ENCODE measurements around the gene TMTC1.
A peak's percentile ranks its signal among the peaks of the same experiment; 100 is the strongest.
"Not testable (repeated sequence)": the region's sequence is repeated elsewhere in the genome, so short reads cannot be mapped to it uniquely, and the experiment has no call there.

Gene TMTC1

DNA sequence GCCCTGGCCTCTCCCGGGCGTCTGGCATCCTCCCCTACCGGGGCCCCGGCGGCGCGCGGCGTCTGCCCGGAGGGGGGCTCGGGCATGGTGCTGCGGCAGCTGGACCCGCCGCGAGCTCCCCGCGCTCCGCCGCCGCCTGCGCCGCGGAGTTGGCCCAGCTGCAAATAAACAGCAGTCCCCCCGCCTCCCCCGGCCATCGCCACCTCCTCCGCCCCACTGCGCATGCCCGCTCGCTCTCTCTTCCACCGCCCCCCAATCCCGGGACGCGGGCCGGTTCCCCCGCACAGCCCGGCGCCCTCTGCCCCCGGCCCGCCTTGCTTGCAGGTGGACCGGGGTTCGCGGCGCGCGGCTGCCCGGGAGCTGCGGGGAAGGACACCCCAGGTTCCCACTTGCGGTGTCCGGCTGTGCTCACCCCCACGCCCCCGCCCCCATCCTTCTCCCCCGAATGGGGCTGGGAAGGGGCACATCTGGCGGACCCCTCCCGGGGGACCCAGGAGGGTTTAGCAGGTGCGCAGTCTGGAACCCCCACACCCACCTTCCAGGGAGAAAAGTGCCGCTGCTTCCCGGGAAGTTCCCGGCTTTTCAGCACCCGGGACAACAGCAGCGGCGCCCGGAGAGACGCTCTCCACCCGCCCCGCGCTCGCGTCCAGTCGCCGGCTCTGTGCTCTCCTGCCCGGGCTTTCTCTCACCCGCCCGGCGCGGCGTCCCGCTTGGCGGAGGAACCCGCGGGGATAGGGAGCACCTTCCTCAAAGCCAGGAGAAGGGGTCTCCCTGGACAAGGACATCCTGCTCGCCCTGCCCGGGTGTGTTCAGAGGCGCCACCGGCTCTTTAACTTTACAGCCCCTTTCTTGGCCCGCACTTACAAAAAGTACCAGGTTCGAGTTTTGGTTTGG is at the start of gene TMTC1:
Gene TMTC1, minus strand, starts transcription at position 170 of the 894 bp plus-strand sequence. CDS start 191 bp downstream, outside the sequence.
- H3K4me3 ChIP-seq (replicated peaks; ENCODE audit: low read depth, low read length) = peak within 1 kb of the TSS; percentile 38
- DNase-seq (ENCODE audit: extremely low read depth, low read depth) = no peak
- TF ChIP-seq, protein P1, sequence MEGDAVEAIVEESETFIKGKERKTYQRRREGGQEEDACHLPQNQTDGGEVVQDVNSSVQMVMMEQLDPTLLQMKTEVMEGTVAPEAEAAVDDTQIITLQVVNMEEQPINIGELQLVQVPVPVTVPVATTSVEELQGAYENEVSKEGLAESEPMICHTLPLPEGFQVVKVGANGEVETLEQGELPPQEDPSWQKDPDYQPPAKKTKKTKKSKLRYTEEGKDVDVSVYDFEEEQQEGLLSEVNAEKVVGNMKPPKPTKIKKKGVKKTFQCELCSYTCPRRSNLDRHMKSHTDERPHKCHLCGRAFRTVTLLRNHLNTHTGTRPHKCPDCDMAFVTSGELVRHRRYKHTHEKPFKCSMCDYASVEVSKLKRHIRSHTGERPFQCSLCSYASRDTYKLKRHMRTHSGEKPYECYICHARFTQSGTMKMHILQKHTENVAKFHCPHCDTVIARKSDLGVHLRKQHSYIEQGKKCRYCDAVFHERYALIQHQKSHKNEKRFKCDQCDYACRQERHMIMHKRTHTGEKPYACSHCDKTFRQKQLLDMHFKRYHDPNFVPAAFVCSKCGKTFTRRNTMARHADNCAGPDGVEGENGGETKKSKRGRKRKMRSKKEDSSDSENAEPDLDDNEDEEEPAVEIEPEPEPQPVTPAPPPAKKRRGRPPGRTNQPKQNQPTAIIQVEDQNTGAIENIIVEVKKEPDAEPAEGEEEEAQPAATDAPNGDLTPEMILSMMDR (IDR thresholded peaks at IDR 0.05; ENCODE audit: low read depth, low read length, missing control alignments) = no peak

DNA sequence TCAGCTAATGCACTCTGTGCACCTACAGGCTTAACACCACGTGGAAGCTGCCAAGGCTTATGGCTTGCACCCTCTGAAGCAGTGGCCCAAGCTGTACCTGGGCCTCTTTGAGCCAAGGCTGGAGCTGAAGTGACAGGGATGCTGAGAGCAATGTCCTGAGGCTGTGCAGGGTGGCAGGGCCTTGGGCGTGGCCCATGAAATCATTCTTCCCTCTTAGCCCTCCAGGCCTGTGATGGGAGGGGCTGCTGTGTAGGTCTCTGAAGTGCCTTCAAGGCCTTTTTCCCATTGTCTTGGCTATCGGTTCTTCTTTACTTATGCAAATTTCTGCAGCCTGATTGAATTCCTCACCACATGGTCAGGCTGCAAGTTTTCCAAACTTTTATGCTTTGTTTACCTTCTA is 47.4 kb upstream of the TMTC1 start:
- no peak overlapping the region for H3K4me3 ChIP-seq (replicated peaks; ENCODE audit: low read depth, low read length)
- no peak for DNase-seq (ENCODE audit: extremely low read depth, low read depth)
- TF ChIP-seq, protein P1 (IDR thresholded peaks at IDR 0.05; ENCODE audit: low read depth, low read length, missing control alignments) = no peak

DNA sequence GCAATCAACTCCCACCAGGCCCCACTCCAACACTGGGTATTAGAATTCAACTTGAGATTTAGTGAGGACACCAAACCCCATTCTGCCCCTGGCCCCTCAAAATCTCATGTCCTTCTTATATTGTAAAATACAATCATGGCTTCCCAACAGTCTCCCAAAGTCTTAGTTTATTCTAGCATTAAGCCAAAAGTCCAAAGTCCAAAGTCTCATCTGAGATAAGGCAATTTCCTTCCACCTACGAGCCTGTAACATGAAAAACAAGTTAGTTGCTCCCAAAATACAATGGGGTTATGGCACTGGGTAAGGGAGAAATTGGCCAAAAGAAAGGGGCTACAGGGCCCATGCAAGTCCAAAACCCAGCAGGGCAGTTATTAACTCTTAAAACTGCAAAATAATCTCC is 46.6 kb upstream of the TMTC1 start:
- DNase-seq (ENCODE audit: extremely low read depth, low read depth) = no peak
- no peak overlapping the region for H3K4me3 ChIP-seq (replicated peaks; ENCODE audit: low read depth, low read length)
- TF ChIP-seq, protein P1 (IDR thresholded peaks at IDR 0.05; ENCODE audit: low read depth, low read length, missing control alignments) = no peak

DNA sequence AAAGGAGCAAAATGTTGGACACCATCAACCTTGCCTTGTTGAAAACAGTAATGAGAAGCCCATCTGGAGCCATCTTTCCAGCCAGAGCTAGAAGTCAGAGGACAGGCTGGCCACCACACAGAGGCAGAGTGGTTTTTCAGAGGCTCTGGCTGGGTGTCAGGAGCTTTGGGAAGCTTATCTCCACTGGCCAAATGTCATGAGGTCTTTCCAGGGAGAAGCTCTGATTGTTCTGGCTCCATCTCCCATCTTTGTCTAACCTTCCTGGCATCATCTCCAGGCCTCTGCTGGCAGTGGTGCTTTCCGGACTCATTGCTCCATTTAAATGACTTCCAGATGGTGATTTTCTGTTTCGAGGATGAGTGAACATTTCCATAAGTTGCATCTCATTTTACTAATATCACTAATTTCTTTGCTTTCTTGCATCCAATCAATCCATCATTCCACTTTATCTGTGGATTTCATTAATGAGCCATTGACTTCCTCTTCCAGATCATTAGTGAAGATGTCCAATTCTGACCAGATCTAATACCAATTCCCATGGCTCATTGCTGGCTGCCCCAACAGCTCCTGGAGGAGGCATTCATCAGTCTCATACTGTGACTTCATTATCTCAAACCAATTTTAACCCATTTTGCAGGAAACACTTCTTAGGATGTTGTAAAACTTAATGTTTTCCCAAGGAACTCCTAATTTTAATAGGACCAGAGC is 35.3 kb upstream of the TMTC1 start:
- H3K4me3 ChIP-seq (replicated peaks; ENCODE audit: low read depth, low read length) = no peak overlapping the region
- TF ChIP-seq, protein P1 (IDR thresholded peaks at IDR 0.05; ENCODE audit: low read depth, low read length, missing control alignments) = no peak
- no peak for DNase-seq (ENCODE audit: extremely low read depth, low read depth)

DNA sequence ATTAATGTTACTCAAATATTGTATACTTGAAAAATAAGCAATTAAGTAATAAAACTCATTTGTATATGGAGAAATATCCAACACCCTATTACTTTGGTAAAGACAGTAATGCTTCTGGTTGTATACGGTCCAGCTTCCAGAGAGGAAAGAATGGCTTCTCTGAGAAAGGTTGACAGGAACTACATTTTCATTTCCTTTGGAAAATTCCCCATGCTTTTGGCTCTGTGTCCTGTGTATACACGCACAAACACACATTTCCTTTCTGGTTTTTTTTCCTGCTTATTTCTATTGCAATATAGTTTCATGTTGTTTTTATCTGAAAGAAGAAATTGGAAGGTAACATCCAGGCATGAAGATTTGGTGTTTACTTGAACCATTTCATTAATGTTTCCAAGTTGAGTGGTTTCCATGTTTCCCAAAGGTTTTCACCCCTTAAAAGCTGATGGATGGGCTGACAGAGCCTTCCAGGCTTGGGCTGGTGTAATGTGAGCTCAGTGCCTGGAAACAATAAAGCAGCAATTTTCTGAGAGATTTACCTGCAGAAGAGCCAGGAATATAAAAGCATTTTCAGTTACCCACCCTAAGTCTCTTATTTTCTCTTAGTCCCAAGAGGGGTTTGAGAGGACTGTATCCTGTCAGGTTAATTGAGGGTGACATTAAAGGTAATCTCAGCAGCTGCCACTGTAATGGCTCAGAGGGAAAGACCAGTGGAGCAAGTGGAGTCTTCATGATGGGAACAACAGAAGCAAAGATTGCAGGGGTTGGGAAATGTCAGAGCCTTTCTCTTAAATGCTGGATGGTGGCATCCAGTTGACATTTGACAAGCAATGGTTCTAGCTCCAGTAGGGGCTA is 33.4 kb upstream of the TMTC1 start:
- no peak overlapping the region for H3K4me3 ChIP-seq (replicated peaks; ENCODE audit: low read depth, low read length)
- no peak for DNase-seq (ENCODE audit: extremely low read depth, low read depth)
- TF ChIP-seq, protein P1 (IDR thresholded peaks at IDR 0.05; ENCODE audit: low read depth, low read length, missing control alignments) = no peak

DNA sequence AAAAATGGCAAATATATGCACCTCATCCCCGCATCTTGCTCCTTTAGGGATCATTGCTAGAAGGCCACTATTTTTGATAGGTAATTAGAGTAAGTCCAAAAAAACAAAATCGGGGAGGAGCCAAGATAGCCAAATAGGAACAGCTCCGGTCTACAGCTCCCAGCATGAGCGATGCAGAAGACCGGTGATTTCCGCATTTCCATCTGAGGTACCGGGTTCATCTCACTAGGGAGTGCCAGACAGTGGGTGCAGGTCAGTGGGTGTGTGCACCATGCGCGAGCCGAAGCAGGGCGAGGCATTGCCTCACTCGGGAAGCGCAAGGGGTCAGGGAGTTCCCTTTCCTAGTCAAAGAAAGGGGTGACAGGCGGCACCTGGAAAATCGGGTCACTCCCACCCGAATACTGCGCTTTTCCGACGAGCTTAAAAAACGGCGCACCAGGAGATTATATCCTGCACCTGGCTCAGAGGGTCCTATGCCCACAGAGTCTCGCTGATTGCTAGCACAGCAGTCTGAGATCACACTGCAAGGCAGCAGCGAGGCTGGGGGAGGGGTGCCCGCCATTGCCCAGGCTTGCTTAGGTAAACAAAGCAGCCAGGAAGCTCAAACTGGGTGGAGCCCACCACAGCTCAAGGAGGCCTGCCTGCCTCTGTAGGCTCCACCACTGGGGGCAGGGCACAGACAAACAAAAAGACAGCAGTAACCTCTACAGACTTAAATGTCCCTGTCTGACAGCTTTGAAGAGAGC is 26.0 kb upstream of the TMTC1 start:
- DNase-seq (ENCODE audit: extremely low read depth, low read depth); H3K4me3 ChIP-seq (replicated peaks; ENCODE audit: low read depth, low read length): not testable (repeated sequence)

Measured in HFF-Myc (cell line).